GM12872 (cell line): ENCODE measurements around the gene CELF5.
A peak's percentile ranks its signal among the peaks of the same experiment; 100 is the strongest.

ENCODE experiments used
- TF ChIP-seq, protein P1 (sequence below): IDR thresholded peaks from 3 replicates; pipeline ENCODE4 v1.5.1; 2011; ENCODE audit warnings: low read depth, mild to moderate bottlenecking, low read length, moderate library complexity; ENCODE audit not compliant: insufficient read depth

The CELF5 gene

GRCh38 chr19:3234800-3235199, 10.3 kb downstream of the CELF5 start:
- TF ChIP-seq, protein P1, sequence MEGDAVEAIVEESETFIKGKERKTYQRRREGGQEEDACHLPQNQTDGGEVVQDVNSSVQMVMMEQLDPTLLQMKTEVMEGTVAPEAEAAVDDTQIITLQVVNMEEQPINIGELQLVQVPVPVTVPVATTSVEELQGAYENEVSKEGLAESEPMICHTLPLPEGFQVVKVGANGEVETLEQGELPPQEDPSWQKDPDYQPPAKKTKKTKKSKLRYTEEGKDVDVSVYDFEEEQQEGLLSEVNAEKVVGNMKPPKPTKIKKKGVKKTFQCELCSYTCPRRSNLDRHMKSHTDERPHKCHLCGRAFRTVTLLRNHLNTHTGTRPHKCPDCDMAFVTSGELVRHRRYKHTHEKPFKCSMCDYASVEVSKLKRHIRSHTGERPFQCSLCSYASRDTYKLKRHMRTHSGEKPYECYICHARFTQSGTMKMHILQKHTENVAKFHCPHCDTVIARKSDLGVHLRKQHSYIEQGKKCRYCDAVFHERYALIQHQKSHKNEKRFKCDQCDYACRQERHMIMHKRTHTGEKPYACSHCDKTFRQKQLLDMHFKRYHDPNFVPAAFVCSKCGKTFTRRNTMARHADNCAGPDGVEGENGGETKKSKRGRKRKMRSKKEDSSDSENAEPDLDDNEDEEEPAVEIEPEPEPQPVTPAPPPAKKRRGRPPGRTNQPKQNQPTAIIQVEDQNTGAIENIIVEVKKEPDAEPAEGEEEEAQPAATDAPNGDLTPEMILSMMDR = peak; percentile 59

GRCh38 chr19:3236272-3236671, 11.8 kb downstream of the CELF5 start:
- TF ChIP-seq, protein P1 = no peak

DNA sequence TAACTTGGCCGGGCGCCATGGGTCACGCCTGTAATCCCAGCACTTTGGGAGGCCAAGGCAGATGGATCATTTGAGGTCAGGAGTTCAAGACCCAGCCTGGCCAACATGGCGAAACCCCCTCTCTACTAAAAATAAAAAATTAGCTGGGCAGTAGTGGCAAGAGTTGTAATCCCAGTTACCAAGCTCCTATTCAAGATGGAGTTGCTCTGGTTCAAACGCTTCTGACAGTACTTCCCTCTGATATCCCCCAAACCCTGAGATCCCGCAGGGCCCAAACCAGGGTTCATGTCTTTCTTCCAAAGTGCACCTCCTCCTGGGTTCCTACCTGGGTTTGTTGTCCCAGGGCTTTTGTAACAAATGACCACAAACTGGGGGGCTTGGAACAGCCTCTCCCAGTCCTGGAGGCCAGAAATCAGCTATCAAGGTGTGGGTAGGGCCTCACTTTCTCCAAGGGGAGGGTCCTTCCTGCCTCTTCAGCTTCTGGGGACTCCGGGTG, 13.7 kb downstream of the CELF5 start:
- TF ChIP-seq, protein P1 = no peak

- TF ChIP-seq, protein P1 = no peak
Measured at GRCh38 chr19:3239367-3239766, 14.9 kb downstream of the CELF5 start.

DNA sequence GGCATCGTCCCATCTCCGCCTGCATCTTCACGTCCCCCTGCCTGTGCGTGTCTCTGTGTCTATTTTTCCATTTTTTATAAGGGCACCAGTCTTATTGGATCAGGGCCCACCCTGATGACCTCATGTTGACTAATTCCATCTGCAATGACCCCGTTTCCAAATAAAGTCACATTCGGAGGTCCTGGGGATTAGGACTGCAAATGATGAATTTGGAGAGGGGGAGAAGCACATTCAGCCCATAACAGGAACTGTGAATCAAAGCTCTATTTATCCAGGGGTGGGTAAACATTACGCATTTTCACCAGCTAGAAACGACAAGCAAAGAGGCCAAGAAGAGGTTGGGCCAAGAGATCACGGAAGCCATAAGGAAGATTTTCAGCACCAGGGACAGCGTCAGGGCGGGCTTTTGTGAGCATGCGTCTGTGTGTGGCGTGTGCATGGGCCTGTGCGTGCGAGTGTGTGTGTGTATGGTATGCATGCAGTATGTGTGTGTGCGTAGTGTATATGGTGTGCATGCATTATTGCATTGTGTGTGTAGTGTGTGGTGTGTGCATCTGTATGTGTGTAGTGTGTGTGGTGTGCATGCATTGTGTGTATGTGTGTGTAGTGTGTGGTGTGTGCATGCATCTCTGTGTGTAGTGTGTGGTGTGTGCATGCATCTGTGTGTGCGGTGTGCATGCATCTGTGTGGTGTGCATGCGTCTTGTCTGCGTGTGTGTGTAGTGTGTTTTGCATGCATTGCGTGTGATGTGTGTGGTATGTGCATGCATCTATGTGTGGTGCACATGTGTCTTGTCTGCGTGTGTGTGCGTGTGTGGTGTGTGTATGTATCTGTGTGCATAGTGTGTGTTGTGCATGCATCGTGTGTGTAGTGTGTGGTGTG, 19.6 kb downstream of the CELF5 start:
- TF ChIP-seq, protein P1 = no peak

- TF ChIP-seq, protein P1 = no peak
Measured at GRCh38 chr19:3245050-3245449, 20.6 kb downstream of the CELF5 start.

GRCh38 chr19:3248728-3249326, 24.4 kb downstream of the CELF5 start:
- TF ChIP-seq, protein P1 = no peak
